ENCODE measurements around the gene TP73. TPM values are rescaled to one million over a fixed set of nuclear protein-coding genes. Genes with fewer than 3 reads are reported as not detected.
A peak's percentile ranks its signal among the peaks of the same experiment; 100 is the strongest.

Gene TP73
- total RNA-seq, 1 donor from 2014 or later: 2.2 TPM

- peaks cover 14% of the 10 kb centered on the region for H3K27me3 Mint-ChIP-seq
- peaks cover 5% of the 10 kb centered on the region for H3K4me1 Mint-ChIP-seq (ENCODE audit: low read depth)
- H3K9me3 Mint-ChIP-seq (ENCODE audit: low read depth): no peaks in the 10 kb centered on the region
- DNase-seq (ENCODE audit: low spot score, unreplicated experiment): no peak
- no peak overlapping the region for H3K27ac Mint-ChIP-seq
- H3K4me3 Mint-ChIP-seq (ENCODE audit: low read depth): peak overlapping the region; percentile 35
- no peaks in the 10 kb centered on the region for H3K36me3 Mint-ChIP-seq (ENCODE audit: insufficient read depth)
- no peak for TF ChIP-seq CTCF (IDR thresholded peaks at IDR 0.05; ENCODE audit: unreplicated experiment)
Observed at GRCh38 chr1:3770047-3770765, 117.9 kb downstream of the TP73 start.

- peaks cover 8% of the 10 kb centered on the region for H3K4me1 Mint-ChIP-seq (ENCODE audit: low read depth)
- H3K9me3 Mint-ChIP-seq (ENCODE audit: low read depth): no peaks in the 10 kb centered on the region
- H3K4me3 Mint-ChIP-seq (ENCODE audit: low read depth): peak overlapping the region; percentile 62
- no peaks in the 10 kb centered on the region for H3K36me3 Mint-ChIP-seq (ENCODE audit: insufficient read depth)
- H3K27ac Mint-ChIP-seq: no peak overlapping the region
- H3K27me3 Mint-ChIP-seq: peaks cover 5% of the 10 kb centered on the region
- DNase-seq (ENCODE audit: low spot score, unreplicated experiment): no peak
- TF ChIP-seq CTCF (IDR thresholded peaks at IDR 0.05; ENCODE audit: unreplicated experiment): no peak
Observed at GRCh38 chr1:3771108-3772026, 119.1 kb downstream of the TP73 start.

GRCh38 chr1:3772027-3772714 is 119.9 kb downstream of the TP73 start:
- H3K27ac Mint-ChIP-seq: no peak overlapping the region
- H3K9me3 Mint-ChIP-seq (ENCODE audit: low read depth): no peaks in the 10 kb centered on the region
- H3K27me3 Mint-ChIP-seq: peaks cover 4% of the 10 kb centered on the region
- no peaks in the 10 kb centered on the region for H3K36me3 Mint-ChIP-seq (ENCODE audit: insufficient read depth)
- peak; percentile 91 for DNase-seq (ENCODE audit: low spot score, unreplicated experiment)
- peak overlapping the region; percentile 62 for H3K4me3 Mint-ChIP-seq (ENCODE audit: low read depth)
- peaks cover 8% of the 10 kb centered on the region for H3K4me1 Mint-ChIP-seq (ENCODE audit: low read depth)
- TF ChIP-seq CTCF (IDR thresholded peaks at IDR 0.05; ENCODE audit: unreplicated experiment): no peak

GRCh38 chr1:3772715-3773571 is 120.6 kb downstream of the TP73 start, which contains the start of gene SMIM1:
SMIM1 (plus strand) TSS chr1:3772749; CDS start chr1:3775374, 2,625 bp downstream.
- peaks cover 4% of the 10 kb centered on the region for H3K4me1 Mint-ChIP-seq (ENCODE audit: low read depth)
- no peak within 1 kb of the TSS for H3K27ac Mint-ChIP-seq
- peaks cover 4% of the 10 kb centered on the region for H3K27me3 Mint-ChIP-seq
- no peaks in the 10 kb centered on the region for H3K9me3 Mint-ChIP-seq (ENCODE audit: low read depth)
- no peak for TF ChIP-seq CTCF (IDR thresholded peaks at IDR 0.05; ENCODE audit: unreplicated experiment)
- H3K36me3 Mint-ChIP-seq (ENCODE audit: insufficient read depth): no peaks in the 10 kb centered on the region
- no peak for DNase-seq (ENCODE audit: low spot score, unreplicated experiment)
- H3K4me3 Mint-ChIP-seq (ENCODE audit: low read depth): peak within 1 kb of the TSS; percentile 65
